Measurements from ENCODE around the gene CMSS1.

Gene CMSS1

GRCh38 chr3:99907959-99908544, 90.4 kb downstream of the CMSS1 start:
- DNase-seq = no peak

GRCh38 chr3:99909714-99910495, 92.2 kb downstream of the CMSS1 start:
- no peak for DNase-seq

GRCh38 chr3:99910752-99911290, 93.2 kb downstream of the CMSS1 start:
- no peak for DNase-seq

- no peak for DNase-seq
Measured at GRCh38 chr3:99911433-99911832, 93.8 kb downstream of the CMSS1 start.

- DNase-seq = no peak
Measured at GRCh38 chr3:99915906-99916432, 98.3 kb downstream of the CMSS1 start.

- no peak for DNase-seq
Measured at GRCh38 chr3:99918715-99919114, 101.1 kb downstream of the CMSS1 start.

- no peak for DNase-seq
Measured at GRCh38 chr3:99919694-99920093, 102.0 kb downstream of the CMSS1 start.

GRCh38 chr3:99920481-99921376, 103.1 kb downstream of the CMSS1 start:
- DNase-seq = no peak

GRCh38 chr3:99921377-99921695, 103.7 kb downstream of the CMSS1 start:
- no peak for DNase-seq

- DNase-seq = no peak
Measured at GRCh38 chr3:99921986-99922385, 104.3 kb downstream of the CMSS1 start.

- no peak for DNase-seq
Measured at GRCh38 chr3:99923873-99924272, 106.2 kb downstream of the CMSS1 start.

GRCh38 chr3:99925584-99926230, 108.0 kb downstream of the CMSS1 start:
- no peak for DNase-seq

- no peak for DNase-seq
Measured at GRCh38 chr3:99927671-99928457, 110.2 kb downstream of the CMSS1 start.

GRCh38 chr3:99928771-99929744, 111.4 kb downstream of the CMSS1 start:
- no peak for DNase-seq

GRCh38 chr3:99929745-99930139, 112.1 kb downstream of the CMSS1 start:
- DNase-seq = no peak

GRCh38 chr3:99931059-99931458, 113.4 kb downstream of the CMSS1 start:
- DNase-seq = no peak

GRCh38 chr3:99933971-99934750, 116.5 kb downstream of the CMSS1 start:
- DNase-seq = no peak

GRCh38 chr3:99934975-99935797, 117.5 kb downstream of the CMSS1 start:
- no peak for DNase-seq
